ENCODE measurements around the gene TRPC4. TPM values are rescaled to one million over a fixed set of nuclear protein-coding genes. Genes with fewer than 3 reads are reported as not detected.

TRPC4 gene
- total RNA-seq = not detected in 2 replicates

DNA sequence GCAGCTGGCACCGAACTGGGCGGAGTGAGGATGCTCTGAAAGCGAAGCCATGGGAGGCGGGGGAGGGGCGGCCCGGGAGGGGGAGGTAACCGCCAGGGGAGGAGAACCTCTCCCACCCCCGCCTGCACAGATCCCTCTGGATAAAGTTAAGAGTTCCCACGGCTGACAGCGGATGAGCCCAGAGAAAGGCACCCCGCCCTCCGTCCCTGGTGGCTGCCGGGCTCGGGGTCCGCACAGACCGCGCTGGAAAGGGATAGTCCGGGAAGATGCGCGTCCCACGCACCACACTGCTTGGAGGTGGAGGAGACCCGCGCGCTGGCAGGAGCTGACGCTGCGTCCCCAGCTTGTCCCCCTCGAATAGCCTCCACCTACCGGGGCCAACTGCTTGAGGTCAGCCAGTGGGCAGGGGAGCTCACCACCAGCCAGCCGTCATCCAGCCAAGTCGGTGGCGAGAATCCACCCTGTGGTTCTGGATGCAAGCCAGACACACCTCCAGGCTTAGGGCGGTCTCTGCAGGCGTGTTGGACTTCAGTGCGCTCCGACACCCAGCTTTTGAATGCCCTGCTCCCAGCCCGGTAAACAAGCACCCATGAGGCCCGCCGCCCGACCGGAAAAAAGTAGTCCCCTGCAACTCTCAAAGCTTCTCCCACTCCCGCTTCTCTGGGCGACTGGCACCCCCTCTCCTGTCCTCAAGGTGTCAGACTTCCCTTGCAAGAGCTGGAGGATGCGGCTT is at the start of gene TRPC4:
TSS of gene TRPC4 (minus strand) at position 17 of the 733 bp plus-strand sequence. CDS start 86,439 bp downstream, outside the sequence.
- intact Hi-C loops (cut with micrococcal nuclease) = no loop called here

DNA sequence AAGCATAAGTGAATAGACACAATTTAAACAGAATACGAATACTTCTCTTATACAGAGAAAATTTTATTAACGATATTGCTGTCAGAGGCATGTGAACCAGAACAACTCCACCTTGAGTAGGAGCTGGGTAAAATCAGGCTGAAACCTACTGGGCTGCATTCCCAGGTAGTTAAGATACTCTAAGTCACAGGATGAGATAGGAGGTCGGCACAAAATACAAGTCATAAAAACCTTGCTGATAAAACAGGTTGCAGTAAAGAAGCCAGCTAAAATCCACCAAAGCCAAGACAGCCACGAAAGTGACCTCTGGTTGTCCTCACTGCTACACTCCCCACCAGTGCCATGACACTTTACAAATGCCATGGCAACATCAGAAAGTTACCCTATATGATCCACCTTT is 49.2 kb upstream of the TRPC4 start:
- intact Hi-C loops (cut with micrococcal nuclease) = no loop called here

- intact Hi-C loops (cut with micrococcal nuclease) = no loop called here
Observed at GRCh38 chr13:37918116-37918714, 48.6 kb upstream of the TRPC4 start.

DNA sequence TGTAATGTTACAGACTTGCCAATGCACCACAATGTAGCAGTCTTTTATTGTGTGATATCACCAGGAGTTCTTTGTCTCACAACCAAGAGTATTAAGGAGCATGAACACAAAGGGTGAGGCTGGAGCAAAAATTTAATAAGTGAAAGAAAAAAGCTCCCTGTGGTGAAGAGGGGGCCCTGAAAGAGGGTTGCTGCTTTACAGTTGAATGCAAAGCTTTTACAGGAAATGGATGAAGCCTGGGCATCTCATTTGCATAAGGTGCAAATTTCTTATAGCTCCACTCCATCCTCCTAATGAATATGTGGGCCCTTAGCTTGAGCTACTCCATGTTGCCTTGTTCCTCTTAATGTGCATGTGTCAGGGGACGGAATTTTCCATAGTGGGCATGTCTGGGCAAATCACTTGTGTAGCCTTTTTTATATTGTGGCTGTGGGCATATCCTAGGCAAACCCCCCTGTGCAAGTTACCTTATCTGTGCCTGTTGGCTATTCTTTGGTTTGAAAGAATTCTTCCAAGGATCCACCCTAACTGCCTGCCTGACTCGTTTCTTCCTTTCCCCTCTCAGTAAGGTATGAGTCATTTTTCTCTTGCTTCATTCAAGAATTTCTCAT is 45.3 kb upstream of the TRPC4 start:
- intact Hi-C loops (cut with micrococcal nuclease) = no loop called here

DNA sequence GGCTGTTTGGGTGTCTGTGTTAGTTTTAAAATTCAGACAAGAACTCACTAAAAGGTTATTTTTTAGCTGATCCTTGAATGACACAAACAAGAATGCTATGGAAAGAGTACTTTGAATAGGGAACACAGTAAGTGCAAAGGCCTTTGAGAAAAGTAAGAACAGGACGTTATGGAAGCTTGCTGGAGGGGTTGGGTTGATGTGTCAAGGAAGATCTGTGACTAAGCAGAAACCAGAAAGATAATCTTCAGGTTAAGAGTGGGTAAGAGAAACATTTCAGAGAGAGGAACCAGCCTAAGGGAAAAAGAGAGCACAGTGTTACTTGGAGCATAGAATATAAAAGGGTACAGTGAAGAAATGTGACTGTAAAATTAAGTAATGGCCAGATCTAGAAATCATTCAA is 41.2 kb upstream of the TRPC4 start:
- intact Hi-C loops (cut with micrococcal nuclease) = no loop called here

- intact Hi-C loops (cut with micrococcal nuclease) = no loop called here
Observed at GRCh38 chr13:37906880-37907279, 37.3 kb upstream of the TRPC4 start.

DNA sequence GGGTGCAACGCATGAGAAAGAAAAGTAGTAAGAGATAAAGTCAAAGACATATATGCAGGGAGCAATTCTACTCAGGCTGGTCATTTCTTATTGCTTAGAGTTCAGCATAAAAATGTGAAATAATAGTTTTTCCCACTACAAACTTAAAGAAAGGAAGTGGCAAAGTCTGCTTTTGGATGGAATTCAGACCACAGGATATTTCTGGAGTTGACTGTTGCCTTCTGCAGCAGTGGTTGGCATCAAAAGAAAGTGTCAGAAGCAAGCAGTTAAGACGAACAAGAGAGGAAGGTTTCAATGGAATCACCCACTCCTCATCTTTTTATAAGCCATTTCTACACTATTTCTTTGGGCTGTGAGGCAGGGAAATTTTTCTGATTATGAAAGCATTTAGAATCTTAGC is 36.2 kb upstream of the TRPC4 start:
- intact Hi-C loops (cut with micrococcal nuclease) = no loop called here

DNA sequence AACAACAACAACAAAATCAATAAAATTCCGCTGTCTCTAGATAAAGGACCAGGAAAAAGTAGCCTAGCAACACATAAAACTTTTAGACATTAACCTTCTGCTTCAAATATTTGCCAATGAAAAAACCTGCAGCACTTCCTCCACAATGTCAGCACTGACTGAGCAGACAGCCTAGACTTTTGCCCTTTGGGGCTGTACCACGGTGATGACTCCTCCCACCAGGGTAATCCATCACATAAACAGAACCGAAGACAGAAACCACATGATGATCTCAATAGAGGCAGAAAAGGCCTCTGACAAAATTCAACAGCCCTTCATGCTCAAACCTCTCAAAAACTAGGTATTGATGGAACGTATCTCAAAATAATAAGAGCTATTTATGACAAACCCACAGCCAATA is 30.2 kb upstream of the TRPC4 start:
- intact Hi-C loops (cut with micrococcal nuclease) = no loop called here

DNA sequence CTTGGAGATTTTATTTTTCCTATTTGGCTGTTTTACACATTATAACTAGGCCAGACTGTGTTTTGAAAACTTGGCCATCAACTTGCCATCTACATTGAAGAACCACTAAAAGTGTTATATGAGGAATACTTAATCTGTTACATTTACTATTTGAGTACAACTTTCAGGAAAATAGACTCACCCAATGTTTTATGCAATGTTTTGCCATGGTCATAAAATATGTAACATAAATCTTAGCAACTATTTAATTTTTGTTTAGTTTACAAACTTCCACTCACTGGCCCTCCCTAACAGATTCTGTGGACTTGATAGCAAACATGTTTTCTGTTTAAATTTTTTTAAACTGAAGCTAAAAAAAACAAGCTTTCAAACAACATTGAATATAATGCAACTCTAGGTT is 23.7 kb upstream of the TRPC4 start:
- intact Hi-C loops (cut with micrococcal nuclease) = no loop called here

- intact Hi-C loops (cut with micrococcal nuclease) = no loop called here
Observed at GRCh38 chr13:37889820-37890219, 20.2 kb upstream of the TRPC4 start.

DNA sequence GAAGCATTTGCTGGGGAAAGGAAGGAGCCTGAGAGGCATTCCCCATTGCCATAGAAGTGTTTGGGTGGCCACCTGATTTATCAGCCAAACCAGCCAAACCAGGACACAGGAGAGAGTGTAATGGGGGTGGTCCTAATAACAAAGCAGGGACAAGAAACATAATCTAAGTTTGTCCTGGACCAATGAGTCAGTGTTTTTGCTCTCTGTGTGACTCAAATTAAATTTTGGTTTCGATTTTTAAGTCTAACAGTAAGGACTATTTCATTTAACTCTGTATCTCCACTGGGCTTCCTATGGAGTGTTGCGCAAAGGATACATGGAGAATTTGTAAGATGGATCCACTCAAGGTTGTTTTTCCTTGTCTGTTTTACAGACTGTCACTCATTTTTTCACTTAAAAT is 19.5 kb upstream of the TRPC4 start:
- intact Hi-C loops (cut with micrococcal nuclease) = no loop called here

DNA sequence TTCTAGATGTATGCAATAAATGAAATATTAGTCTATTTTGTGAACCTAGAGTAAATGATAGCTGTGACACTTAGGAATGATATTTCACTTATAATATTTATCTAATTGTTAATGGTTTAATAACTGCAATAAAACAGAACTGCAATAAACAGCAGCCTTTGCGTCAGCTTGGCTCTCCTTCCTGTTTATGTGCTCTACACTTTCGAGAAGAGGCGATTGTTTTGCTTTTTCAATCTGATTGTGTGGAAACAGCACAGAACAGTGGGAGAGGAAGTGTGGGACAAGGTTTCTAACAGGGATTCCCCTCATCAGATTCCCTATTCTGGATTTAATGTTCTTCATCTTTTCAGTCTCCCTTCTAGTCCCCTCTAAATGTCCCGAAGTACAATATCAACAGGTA is 17.3 kb upstream of the TRPC4 start:
- intact Hi-C loops (cut with micrococcal nuclease) = no loop called here

GRCh38 chr13:37884674-37885073 is 15.1 kb upstream of the TRPC4 start:
- intact Hi-C loops (cut with micrococcal nuclease) = no loop called here

DNA sequence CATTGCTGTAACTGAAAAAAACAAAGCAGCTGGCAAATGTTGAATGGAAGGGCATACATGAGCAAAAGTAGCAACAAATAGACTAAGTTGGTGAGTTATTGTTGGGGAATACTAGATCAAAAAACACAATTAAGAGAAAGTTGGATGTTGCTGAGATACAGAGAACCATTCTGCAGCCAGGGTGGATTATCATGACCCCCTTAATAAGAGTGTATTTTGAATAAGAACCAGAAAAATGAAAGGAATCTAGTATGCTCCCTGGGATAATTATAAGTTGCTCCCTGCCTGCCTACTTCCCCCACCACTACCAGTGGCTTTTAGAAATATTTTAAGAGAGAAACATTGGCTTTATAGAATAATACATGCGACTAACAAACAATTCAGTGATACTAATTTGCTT is 14.5 kb upstream of the TRPC4 start:
- intact Hi-C loops (cut with micrococcal nuclease) = no loop called here

DNA sequence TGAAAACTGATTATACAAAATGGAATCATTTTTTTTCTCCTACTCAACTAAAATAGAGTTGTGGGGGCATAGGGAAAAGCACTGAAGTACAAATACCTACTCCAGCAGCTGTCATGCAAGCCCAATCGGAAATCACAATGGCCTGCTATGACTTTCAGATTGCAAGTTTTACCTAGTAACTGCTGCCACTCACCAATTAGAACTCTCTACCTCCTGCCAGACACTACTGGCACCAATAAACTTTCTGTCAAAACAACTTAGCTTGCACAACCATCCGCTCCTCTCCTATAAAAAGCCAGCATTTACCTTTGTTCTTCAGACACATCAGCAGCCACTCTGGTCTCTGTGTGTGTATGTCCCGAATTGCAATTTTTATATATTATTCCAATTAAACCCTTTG is 9.3 kb upstream of the TRPC4 start:
- intact Hi-C loops (cut with micrococcal nuclease) = no loop called here

GRCh38 chr13:37878496-37878895 is 8.9 kb upstream of the TRPC4 start:
- intact Hi-C loops (cut with micrococcal nuclease) = no loop called here

DNA sequence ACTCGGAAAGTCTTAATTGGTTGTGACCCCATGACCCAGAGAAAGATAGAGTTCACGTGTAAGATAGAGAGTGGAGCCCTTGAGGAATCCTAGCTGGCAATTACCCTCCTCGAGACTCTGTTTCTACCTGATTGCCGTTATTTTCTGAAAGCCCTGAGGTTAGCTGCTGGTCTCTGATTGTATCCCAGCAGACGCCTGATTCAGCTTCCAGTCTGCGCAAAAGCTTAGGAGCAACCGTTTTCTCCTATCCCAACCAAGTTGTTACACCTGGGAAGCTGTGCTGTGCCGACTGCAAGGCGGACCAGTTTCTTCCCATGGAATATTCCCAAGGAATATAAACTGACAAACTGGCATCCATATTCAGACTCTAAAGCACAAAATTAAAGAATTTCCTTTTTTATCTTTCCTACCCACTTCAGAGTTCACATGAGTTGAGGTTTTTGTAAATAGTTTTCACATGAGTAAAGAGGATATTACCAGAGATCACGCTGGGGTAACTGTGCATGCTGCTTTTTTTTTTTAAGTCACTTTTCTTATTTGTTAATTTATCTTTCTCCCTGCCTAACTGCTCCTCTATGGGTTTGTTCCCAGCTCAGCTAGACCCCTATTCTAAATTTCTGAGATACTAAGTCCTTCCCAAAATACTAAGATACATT is 1.5 kb upstream of the TRPC4 start:
- intact Hi-C loops (cut with micrococcal nuclease) = no loop called here

- intact Hi-C loops (cut with micrococcal nuclease) = no loop called here
Observed at GRCh38 chr13:37870489-37870845, 895 bp upstream of the TRPC4 start.

DNA sequence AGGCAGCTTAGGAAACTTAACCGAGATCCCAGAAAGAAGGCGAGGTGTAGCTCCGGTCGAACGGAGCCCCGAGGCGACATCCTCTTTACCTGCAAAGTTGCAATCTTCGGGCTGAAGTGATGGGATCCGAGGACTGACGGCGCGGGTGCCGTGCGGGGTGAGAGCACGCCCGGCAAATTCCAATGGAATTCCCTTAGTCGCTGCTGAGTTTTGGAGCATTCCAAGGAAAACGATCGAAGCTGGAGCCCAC is 141 bp downstream of the TRPC4 start:
- intact Hi-C loops (cut with micrococcal nuclease) = no loop called here

DNA sequence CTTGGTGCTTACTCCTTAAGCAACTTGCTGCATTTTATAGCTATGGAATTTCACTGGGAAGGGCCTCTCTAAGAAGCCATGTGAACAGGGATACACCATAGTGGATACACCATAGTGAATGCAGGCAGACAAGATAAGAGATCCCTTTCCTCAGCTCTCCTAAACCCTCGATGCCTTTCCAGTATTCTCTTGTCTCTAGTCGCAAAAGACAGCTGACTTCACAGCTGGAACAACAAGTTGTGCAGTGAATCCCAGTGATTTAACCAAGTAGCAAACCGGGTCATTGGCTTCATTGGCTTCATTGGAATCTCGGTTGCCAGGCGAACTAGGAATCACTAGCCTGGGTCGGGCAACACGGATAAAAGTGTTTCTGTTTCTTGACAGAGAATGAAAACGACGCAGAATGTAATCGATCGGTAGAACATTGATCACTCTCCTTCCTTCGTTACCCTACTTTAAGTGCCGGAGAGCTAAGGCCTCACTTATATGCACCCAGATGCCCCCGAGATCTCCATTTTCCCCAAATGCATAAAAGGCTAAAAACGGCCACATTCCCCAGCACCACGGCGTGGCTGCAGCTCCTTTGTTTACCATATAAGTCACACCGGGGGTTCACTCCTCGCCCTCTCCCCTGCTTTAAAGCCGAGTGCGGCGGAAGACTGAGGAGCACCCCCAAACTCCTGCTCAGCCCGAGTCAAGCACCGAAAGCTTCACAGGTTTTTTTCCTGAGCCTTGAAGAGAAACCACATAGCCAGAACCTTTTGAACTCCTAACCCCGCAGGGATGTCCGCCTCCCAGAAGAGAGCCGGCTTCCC is 674 bp downstream of the TRPC4 start:
- intact Hi-C loops (cut with micrococcal nuclease) = no loop called here

DNA sequence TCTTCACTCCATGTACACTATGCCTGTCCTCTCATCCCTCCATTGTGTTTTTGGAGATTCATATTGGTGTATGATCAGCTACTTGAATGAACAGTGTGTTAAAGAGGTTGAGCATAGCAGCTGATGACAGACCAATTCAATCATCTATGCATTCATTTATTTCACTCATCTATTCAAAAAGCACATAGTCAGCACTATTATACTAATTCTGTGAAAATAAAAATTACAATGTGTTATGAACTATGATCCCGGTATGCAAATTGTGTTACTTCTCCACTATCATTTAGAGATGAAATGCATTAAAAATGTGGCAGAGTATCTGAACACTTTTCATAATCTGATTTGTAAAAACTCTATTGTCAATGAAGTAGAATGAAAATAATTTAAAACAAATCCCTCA is 5.9 kb downstream of the TRPC4 start:
- intact Hi-C loops (cut with micrococcal nuclease) = no loop called here

- intact Hi-C loops (cut with micrococcal nuclease) = no loop called here
Observed at GRCh38 chr13:37835392-37835791, 34.2 kb downstream of the TRPC4 start.

Data from T-helper 1 cell treated with Interleukin-12 subunit alpha and Interleukin-12 subunit beta and Interleukin-4 antibody, amounts not matched to agents 30 ng/mL and 1 ng/mL, for 36 hours (primary cell).